Airway epithelial cell (primary cell): ENCODE measurements around the gene OR2L5. TPM values are rescaled to one million over a fixed set of nuclear protein-coding genes. Genes with fewer than 3 reads are reported as not detected.

Experiments
- total RNA-seq: library from RNA; depleted of rRNA; stranded (reverse); fragments of >200 nt; gene quantifications from 2 replicates; pipeline ENCODE4 v1.2.3, GENCODE V29; 2015

The OR2L5 gene
- not detected in 2 replicates for total RNA-seq

GRCh38 chr1:248013229-248013710 is at the start of gene OR2L5:
Gene OR2L5 (plus strand): TSS chr1:248013660. CDS start chr1:248021948, 8,288 bp downstream.

GRCh38 chr1:247964933-247965332 is 48.5 kb upstream of the OR2L5 start, which contains the start of gene OR2AK2:
Gene OR2AK2 (plus strand): TSS chr1:247965233. CDS start chr1:247965377, 144 bp downstream.

GRCh38 chr1:248029770-248030169 is 16.3 kb downstream of the OR2L5 start, which contains the start of gene OR2L2:
Gene OR2L2 (plus strand): TSS chr1:248030070. CDS start chr1:248038268, 8,198 bp downstream.

GRCh38 chr1:248046536-248046935 is 33.1 kb downstream of the OR2L5 start, which contains the start of gene OR2L3:
Gene OR2L3 (plus strand): TSS chr1:248046836. CDS start chr1:248060682, 13,846 bp downstream.

Other genes starting within 250 kb of the OR2L5 start
- not detected in 2 replicates for gene OR14A16, start 189.5 kb upstream of the OR2L5 start, total RNA-seq
- gene OR11L1, start 171.8 kb upstream of the OR2L5 start, total RNA-seq: not detected in 2 replicates
- gene TRIM58, start 156.5 kb upstream of the OR2L5 start, total RNA-seq: 0.07 TPM in 1 of 2 replicates, not detected in the other
- not detected in 2 replicates for gene OR2W3, start 118.1 kb upstream of the OR2L5 start, total RNA-seq
- gene OR2T8, start 93.4 kb upstream of the OR2L5 start, total RNA-seq: not detected in 2 replicates
- gene OR2AJ1, start 88.8 kb upstream of the OR2L5 start, total RNA-seq: not detected in 2 replicates
- not detected in 2 replicates for gene OR2L8, start 64.8 kb upstream of the OR2L5 start, total RNA-seq
- gene OR2AK2, start 48.4 kb upstream of the OR2L5 start, total RNA-seq: not detected in 2 replicates
- not detected in 2 replicates for gene OR2L2, start 16.4 kb downstream of the OR2L5 start, total RNA-seq
- not detected in 2 replicates for gene OR2L3, start 33.2 kb downstream of the OR2L5 start, total RNA-seq
- gene OR2L13, start 81.5 kb downstream of the OR2L5 start, total RNA-seq: not detected in 2 replicates
- not detected in 2 replicates for gene OR2M5, start 131.5 kb downstream of the OR2L5 start, total RNA-seq
- gene OR2M2, start 161.2 kb downstream of the OR2L5 start, total RNA-seq: not detected in 2 replicates
- not detected in 2 replicates for gene OR2M3, start 183.6 kb downstream of the OR2L5 start, total RNA-seq
- gene OR2M4, start 217.8 kb downstream of the OR2L5 start, total RNA-seq: not detected in 2 replicates